WTC11 (cell line): Measurements from ENCODE around the gene GNL2.

Source experiments
- CTCF ChIP-seq: fragments of 200-600 bp; IDR thresholded peaks from 2 replicates; pipeline ENCODE4 v1.8.0; 2022; ENCODE audit warnings: antibody characterized with exemption
- FOXJ3 ChIP-seq: sonication (generic); formaldehyde crosslinking; IDR thresholded peaks from 2 replicates; pipeline ENCODE4 v1.9.0; 2021; ENCODE audit warnings: missing genetic modification reagents, mild to moderate bottlenecking, borderline replicate concordance
- FOXP4 ChIP-seq: sonication (generic); formaldehyde crosslinking; IDR thresholded peaks from 2 replicates; pipeline ENCODE4 v1.8.0; 2022; ENCODE audit warnings: mild to moderate bottlenecking, missing genetic modification reagents
- IRF2 ChIP-seq: sonication (generic); formaldehyde crosslinking; IDR thresholded peaks from 2 replicates; pipeline ENCODE4 v1.8.0; 2022; ENCODE audit warnings: low read depth, missing genetic modification reagents, borderline replicate concordance
- JUN ChIP-seq: sonication (generic); formaldehyde crosslinking; IDR thresholded peaks from 2 replicates; pipeline ENCODE4 v1.8.0; 2023; ENCODE audit warnings: mild to moderate bottlenecking, missing genetic modification reagents
- NFE2L1 ChIP-seq: sonication (generic); formaldehyde crosslinking; IDR thresholded peaks from 2 replicates; pipeline ENCODE4 v1.8.1; 2023; ENCODE audit warnings: missing genetic modification reagents
- RELA ChIP-seq: sonication (generic); formaldehyde crosslinking; IDR thresholded peaks from 2 replicates; pipeline ENCODE4 v1.8.1; 2022; ENCODE audit warnings: missing genetic modification reagents, mild to moderate bottlenecking, borderline replicate concordance
- TEAD4 ChIP-seq: sonication (generic); formaldehyde crosslinking; IDR thresholded peaks from 2 replicates; pipeline ENCODE4 v1.8.0; 2022; ENCODE audit warnings: mild to moderate bottlenecking, missing genetic modification reagents
- ZBTB43 ChIP-seq: sonication (generic); formaldehyde crosslinking; IDR thresholded peaks from 2 replicates; pipeline ENCODE4 v1.8.1; 2023; ENCODE audit warnings: mild to moderate bottlenecking, missing genetic modification reagents
- ZNF121 ChIP-seq: sonication (generic); formaldehyde crosslinking; IDR thresholded peaks from 2 replicates; pipeline ENCODE4 v1.8.0; 2023; ENCODE audit warnings: missing genetic modification reagents
- ZNF317 ChIP-seq: sonication (generic); formaldehyde crosslinking; IDR thresholded peaks from 2 replicates; pipeline ENCODE4 v1.8.1; 2023; ENCODE audit warnings: low read depth, mild to moderate bottlenecking, moderate library complexity, missing genetic modification reagents, borderline replicate concordance
- ZNF423 ChIP-seq: fragments of 250-450 bp; sonication (Bioruptor Pico); IDR thresholded peaks from 2 replicates; pipeline ENCODE4 v2.1.2; 2022; ENCODE audit warnings: mild to moderate bottlenecking, moderate library complexity
- ZSCAN18 ChIP-seq: fragments of 250-450 bp; sonication (Bioruptor Pico); IDR thresholded peaks from 2 replicates; pipeline ENCODE4 v2.1.2; 2022; ENCODE audit warnings: mild to moderate bottlenecking, moderate library complexity

GRCh38 chr1:37593726-37594125 lies 2.0 kb downstream of the GNL2 start:
- TF ChIP-seq ZNF423 (CRISPR knock-in tag): no peak
- no peak for TF ChIP-seq CTCF
- no peak for TF ChIP-seq TEAD4 (CRISPR knock-in tag)
- no peak for TF ChIP-seq JUN (CRISPR knock-in tag)
- TF ChIP-seq NFE2L1 (CRISPR knock-in tag): no peak
- no peak for TF ChIP-seq IRF2 (CRISPR knock-in tag)
- no peak for TF ChIP-seq RELA (CRISPR knock-in tag)
- TF ChIP-seq ZNF121 (CRISPR knock-in tag): no peak
- no peak for TF ChIP-seq ZBTB43 (CRISPR knock-in tag)
- no peak for TF ChIP-seq FOXP4
- TF ChIP-seq FOXJ3 (CRISPR knock-in tag): no peak
- TF ChIP-seq ZSCAN18: no peak
- no peak for TF ChIP-seq ZNF317 (CRISPR knock-in tag)
